ENCODE measurements around the gene PARD6B. TPM values are rescaled to one million over a fixed set of nuclear protein-coding genes. Genes with fewer than 3 reads are reported as not detected.
A peak's percentile ranks its signal among the peaks of the same experiment; 100 is the strongest.

PARD6B gene
- total and polyA plus RNA-seq, 2 of the 13 experiments (the other 11 are each of a cell fraction or from before 2014, with no cell fraction given): 6.9 to 22.2 TPM

DNA sequence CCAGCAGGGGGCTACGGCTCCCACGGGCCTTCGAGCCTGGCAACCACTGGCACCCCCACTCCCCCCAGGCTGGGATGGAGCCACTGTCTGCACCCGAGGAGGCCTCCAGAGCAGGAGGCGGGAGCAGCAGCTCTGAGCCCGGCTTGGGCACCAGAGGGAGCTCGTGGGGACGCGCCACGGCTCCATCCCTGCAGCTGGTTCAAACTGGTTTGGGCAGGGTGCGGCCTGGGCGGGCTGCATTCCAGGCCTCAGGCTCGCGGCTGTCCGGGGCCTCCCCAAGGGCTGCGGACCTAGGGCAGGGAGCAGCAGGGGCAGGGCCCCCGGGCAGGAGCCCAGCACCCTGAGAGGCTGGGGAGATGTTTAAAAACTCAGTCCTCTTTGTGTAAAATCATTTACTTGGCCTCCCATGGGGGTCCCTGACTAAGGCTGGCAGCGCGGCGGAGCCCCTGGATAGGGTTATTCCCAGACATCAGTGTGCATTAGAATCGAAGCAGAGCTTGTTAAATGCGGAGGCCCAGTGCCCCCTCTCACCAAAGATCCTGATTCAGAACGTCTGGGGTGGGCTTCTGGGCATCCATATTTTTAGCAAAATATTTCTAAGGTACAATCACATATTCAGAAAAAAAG, 59.4 kb downstream of the PARD6B start (continued):
- TF ChIP-seq ATF2 (CRISPR knock-in tag; IDR thresholded peaks at IDR 0.05) (peak; percentile 89), BRD4 (CRISPR knock-in tag; IDR thresholded peaks at IDR 0.05) (peak; percentile 100), ZSCAN29 (CRISPR knock-in tag; conservative IDR thresholded peaks at IDR 0.05) (peak; percentile 82), ZNF788 (CRISPR knock-in tag; IDR thresholded peaks at IDR 0.05; ENCODE audit: borderline replicate concordance) (peak; percentile 98; the same call in 1 of the 2 replicates), NR2F2 (IDR thresholded peaks at IDR 0.05; ENCODE audit: borderline replicate concordance, low read depth) (no peak; the same call in 1 of the 2 replicates), KDM5A (IDR thresholded peaks at IDR 0.05; ENCODE audit: borderline replicate concordance, low read length) (no peak), ATF7 (IDR thresholded peaks at IDR 0.05) (no peak), ATF7 (CRISPR knock-in tag; IDR thresholded peaks at IDR 0.05) (0 out of 2 replicates have a peak, but pooled peaks have one; percentile 21), ARNT2 (CRISPR knock-in tag; IDR thresholded peaks at IDR 0.05; ENCODE audit: low read depth) (peak; percentile 94), ZNF142 (CRISPR knock-in tag; IDR thresholded peaks at IDR 0.05) (peak; percentile 89; the same call in 1 of the 2 replicates), ZNF691 (CRISPR knock-in tag; IDR thresholded peaks at IDR 0.05; ENCODE audit: borderline replicate concordance, low read depth) (peak; percentile 98), NONO (IDR thresholded peaks at IDR 0.05) (no peak), NONO (CRISPR knock-in tag; conservative IDR thresholded peaks at IDR 0.05) (peak; percentile 95), NFYC (CRISPR knock-in tag; IDR thresholded peaks at IDR 0.05) (peak; percentile 35; the same call in 1 of the 2 replicates), HES4 (CRISPR knock-in tag; IDR thresholded peaks at IDR 0.05; ENCODE audit: borderline replicate concordance) (0 out of 2 replicates have a peak, but pooled peaks have one; percentile 73), PPARG (CRISPR knock-in tag; conservative IDR thresholded peaks at IDR 0.05) (peak; percentile 81; the same call in 1 of the 2 replicates), PHF5A (CRISPR knock-in tag; IDR thresholded peaks at IDR 0.05; ENCODE audit: low read depth, unreplicated experiment) (no peak)
- TF ChIP-seq, protein P1, sequence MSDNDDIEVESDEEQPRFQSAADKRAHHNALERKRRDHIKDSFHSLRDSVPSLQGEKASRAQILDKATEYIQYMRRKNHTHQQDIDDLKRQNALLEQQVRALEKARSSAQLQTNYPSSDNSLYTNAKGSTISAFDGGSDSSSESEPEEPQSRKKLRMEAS (IDR thresholded peaks at IDR 0.05): peak; percentile 94
- TF ChIP-seq, protein P2, sequence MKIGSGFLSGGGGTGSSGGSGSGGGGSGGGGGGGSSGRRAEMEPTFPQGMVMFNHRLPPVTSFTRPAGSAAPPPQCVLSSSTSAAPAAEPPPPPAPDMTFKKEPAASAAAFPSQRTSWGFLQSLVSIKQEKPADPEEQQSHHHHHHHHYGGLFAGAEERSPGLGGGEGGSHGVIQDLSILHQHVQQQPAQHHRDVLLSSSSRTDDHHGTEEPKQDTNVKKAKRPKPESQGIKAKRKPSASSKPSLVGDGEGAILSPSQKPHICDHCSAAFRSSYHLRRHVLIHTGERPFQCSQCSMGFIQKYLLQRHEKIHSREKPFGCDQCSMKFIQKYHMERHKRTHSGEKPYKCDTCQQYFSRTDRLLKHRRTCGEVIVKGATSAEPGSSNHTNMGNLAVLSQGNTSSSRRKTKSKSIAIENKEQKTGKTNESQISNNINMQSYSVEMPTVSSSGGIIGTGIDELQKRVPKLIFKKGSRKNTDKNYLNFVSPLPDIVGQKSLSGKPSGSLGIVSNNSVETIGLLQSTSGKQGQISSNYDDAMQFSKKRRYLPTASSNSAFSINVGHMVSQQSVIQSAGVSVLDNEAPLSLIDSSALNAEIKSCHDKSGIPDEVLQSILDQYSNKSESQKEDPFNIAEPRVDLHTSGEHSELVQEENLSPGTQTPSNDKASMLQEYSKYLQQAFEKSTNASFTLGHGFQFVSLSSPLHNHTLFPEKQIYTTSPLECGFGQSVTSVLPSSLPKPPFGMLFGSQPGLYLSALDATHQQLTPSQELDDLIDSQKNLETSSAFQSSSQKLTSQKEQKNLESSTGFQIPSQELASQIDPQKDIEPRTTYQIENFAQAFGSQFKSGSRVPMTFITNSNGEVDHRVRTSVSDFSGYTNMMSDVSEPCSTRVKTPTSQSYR (CRISPR knock-in tag; IDR thresholded peaks at IDR 0.05; ENCODE audit: borderline replicate concordance): no peak; the same call in 1 of the 2 replicates

Data from HepG2 (cell line).